IPS-20b (cell line): ENCODE data around the gene KLB.
A peak's percentile ranks its signal among the peaks of the same experiment; 100 is the strongest.

Source experiments
- H3K27ac ChIP-seq: one replicate; pipeline ENCODE4 v1.5.1; 2013; ENCODE audit warnings: low read length
- H3K27me3 ChIP-seq: 2 replicates; pipeline ENCODE4 v1.6.1; 2013; ENCODE audit warnings: mild to moderate bottlenecking, low read length, inconsistent platforms; ENCODE audit not compliant: insufficient read depth
- H3K36me3 ChIP-seq: 2 replicates; pipeline ENCODE4 v1.6.1; 2013; ENCODE audit warnings: low read depth, mild to moderate bottlenecking, inconsistent platforms, low read length, moderate library complexity; ENCODE audit not compliant: insufficient read depth
- H3K4me1 ChIP-seq: 2 replicates; pipeline ENCODE4 v1.6.1; 2013; ENCODE audit warnings: mild to moderate bottlenecking, control low read depth, inconsistent platforms, low read length, moderate library complexity; ENCODE audit not compliant: insufficient read depth
- H3K4me3 ChIP-seq: 2 replicates; pipeline ENCODE4 v1.5.1; 2013; ENCODE audit warnings: mild to moderate bottlenecking, low read length, inconsistent platforms
- H3K9ac ChIP-seq: 2 replicates; pipeline ENCODE4 v1.6.1; 2013; ENCODE audit warnings: low read depth, mild to moderate bottlenecking, inconsistent platforms, low read length, moderate library complexity
- H3K9me3 ChIP-seq: 2 replicates; pipeline ENCODE4 v1.6.1; 2013; ENCODE audit warnings: mild to moderate bottlenecking, low read depth, low read length, inconsistent platforms; ENCODE audit not compliant: insufficient read depth

KLB gene

GRCh38 chr4:39429476-39430334 lies 23.0 kb downstream of the KLB start:
- no peaks in the 10 kb centered on the region for H3K9me3 ChIP-seq
- no peaks in the 10 kb centered on the region for H3K27me3 ChIP-seq
- no peak overlapping the region for H3K27ac ChIP-seq
- H3K4me1 ChIP-seq: no peaks in the 10 kb centered on the region
- no peaks in the 10 kb centered on the region for H3K36me3 ChIP-seq
- no peak overlapping the region for H3K9ac ChIP-seq
- H3K4me3 ChIP-seq: no peak overlapping the region

- Histone ChIP-seq H3K36me3 (no peaks in the 10 kb centered on the region), H3K9me3 (no peaks in the 10 kb centered on the region), H3K27me3 (no peaks in the 10 kb centered on the region), H3K27ac (no peak overlapping the region), H3K9ac (no peak overlapping the region), H3K4me3 (no peak overlapping the region), H3K4me1 (no peaks in the 10 kb centered on the region)
These were observed 27.3 kb downstream of the KLB start for GRCh38 chr4:39433878-39434492.

- Histone ChIP-seq H3K36me3 (no peaks in the 10 kb centered on the region), H3K9ac (no peak overlapping the region), H3K27ac (no peak overlapping the region), H3K4me1 (no peaks in the 10 kb centered on the region), H3K9me3 (no peaks in the 10 kb centered on the region), H3K27me3 (no peaks in the 10 kb centered on the region), H3K4me3 (no peak overlapping the region)
These were observed 29.2 kb downstream of the KLB start for GRCh38 chr4:39435659-39436563.

- Histone ChIP-seq H3K27ac (no peak overlapping the region), H3K36me3 (no peaks in the 10 kb centered on the region), H3K27me3 (peaks cover 8% of the 10 kb centered on the region; the same call in 1 of the 2 replicates), H3K9ac (no peak overlapping the region), H3K4me3 (no peak overlapping the region), H3K4me1 (no peaks in the 10 kb centered on the region), H3K9me3 (no peaks in the 10 kb centered on the region)
These were observed 34.9 kb downstream of the KLB start for GRCh38 chr4:39441593-39441992.

GRCh38 chr4:39442998-39443397 lies 36.3 kb downstream of the KLB start:
- H3K9me3 ChIP-seq: no peaks in the 10 kb centered on the region
- peaks cover 8% of the 10 kb centered on the region; the same call in 1 of the 2 replicates for H3K27me3 ChIP-seq
- H3K36me3 ChIP-seq: no peaks in the 10 kb centered on the region
- H3K9ac ChIP-seq: no peak overlapping the region
- H3K4me1 ChIP-seq: peaks cover 4% of the 10 kb centered on the region; the same call in 1 of the 2 replicates
- no peak overlapping the region for H3K4me3 ChIP-seq
- no peak overlapping the region for H3K27ac ChIP-seq

GRCh38 chr4:39446483-39446841 lies 39.7 kb downstream of the KLB start:
- peaks cover 8% of the 10 kb centered on the region; the same call in 1 of the 2 replicates for H3K27me3 ChIP-seq
- peak overlapping the region; percentile 77; the same call in 1 of the 2 replicates for H3K4me3 ChIP-seq
- peak overlapping the region; percentile 51; the same call in 1 of the 2 replicates for H3K9ac ChIP-seq
- peaks cover 4% of the 10 kb centered on the region; the same call in 1 of the 2 replicates for H3K4me1 ChIP-seq
- H3K27ac ChIP-seq: no peak overlapping the region
- no peaks in the 10 kb centered on the region for H3K9me3 ChIP-seq
- peaks cover 16% of the 10 kb centered on the region for H3K36me3 ChIP-seq

- Histone ChIP-seq H3K4me1 (peaks cover 4% of the 10 kb centered on the region; the same call in 1 of the 2 replicates), H3K4me3 (peak overlapping the region; percentile 77), H3K9me3 (no peaks in the 10 kb centered on the region), H3K27ac (no peak overlapping the region), H3K9ac (peak overlapping the region; percentile 51; the same call in 1 of the 2 replicates), H3K27me3 (peaks cover 8% of the 10 kb centered on the region; the same call in 1 of the 2 replicates), H3K36me3 (peaks cover 22% of the 10 kb centered on the region)
These were observed 40.3 kb downstream of the KLB start for GRCh38 chr4:39446842-39447573.

GRCh38 chr4:39450618-39451017 lies 43.9 kb downstream of the KLB start:
- no peaks in the 10 kb centered on the region for H3K9me3 ChIP-seq
- no peak overlapping the region for H3K4me3 ChIP-seq
- H3K9ac ChIP-seq: no peak overlapping the region
- H3K27me3 ChIP-seq: peaks cover 8% of the 10 kb centered on the region; the same call in 1 of the 2 replicates
- peaks cover 4% of the 10 kb centered on the region; the same call in 1 of the 2 replicates for H3K4me1 ChIP-seq
- no peak overlapping the region for H3K27ac ChIP-seq
- peaks cover 58% of the 10 kb centered on the region for H3K36me3 ChIP-seq

- H3K36me3 ChIP-seq: peaks cover 67% of the 10 kb centered on the region
- no peaks in the 10 kb centered on the region for H3K9me3 ChIP-seq
- no peak overlapping the region for H3K27ac ChIP-seq
- H3K9ac ChIP-seq: no peak overlapping the region
- H3K4me1 ChIP-seq: peaks cover 5% of the 10 kb centered on the region; the same call in 1 of the 2 replicates
- H3K4me3 ChIP-seq: no peak overlapping the region
- peaks cover 1% of the 10 kb centered on the region; the same call in 1 of the 2 replicates for H3K27me3 ChIP-seq
These were observed 44.8 kb downstream of the KLB start for GRCh38 chr4:39451423-39452023.

GRCh38 chr4:39452153-39452859 lies 45.6 kb downstream of the KLB start:
- Histone ChIP-seq H3K4me3 (no peak overlapping the region), H3K9me3 (no peaks in the 10 kb centered on the region), H3K4me1 (peaks cover 11% of the 10 kb centered on the region; the same call in 1 of the 2 replicates), H3K9ac (no peak overlapping the region), H3K27me3 (no peaks in the 10 kb centered on the region), H3K36me3 (peaks cover 75% of the 10 kb centered on the region), H3K27ac (no peak overlapping the region)
